ENCODE data around the gene FOXJ3.
"Not testable (repeated sequence)": the region's sequence is repeated elsewhere in the genome, so short reads cannot be mapped to it uniquely, and the experiment has no call there.

The FOXJ3 gene

DNA sequence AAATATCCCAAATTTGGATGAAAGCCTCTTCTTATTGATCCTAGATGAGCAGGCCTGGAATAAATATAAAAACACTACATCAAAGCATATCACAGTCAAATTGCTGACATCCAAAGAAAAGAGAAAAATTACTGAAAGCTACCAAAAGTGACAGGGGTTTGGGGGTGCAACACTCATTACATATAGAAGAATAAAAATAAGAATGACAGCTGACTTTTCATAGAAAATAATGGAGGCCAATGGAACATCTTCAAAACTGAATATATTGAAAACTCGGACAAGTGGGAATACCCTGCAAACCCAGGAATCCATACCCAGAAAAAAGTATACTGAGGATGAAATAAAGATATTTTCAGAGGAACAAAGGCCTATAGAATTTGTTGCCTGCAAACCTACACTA is 84.0 kb downstream of the FOXJ3 start:
- no peak for DNase-seq (ENCODE audit: low read depth)

DNA sequence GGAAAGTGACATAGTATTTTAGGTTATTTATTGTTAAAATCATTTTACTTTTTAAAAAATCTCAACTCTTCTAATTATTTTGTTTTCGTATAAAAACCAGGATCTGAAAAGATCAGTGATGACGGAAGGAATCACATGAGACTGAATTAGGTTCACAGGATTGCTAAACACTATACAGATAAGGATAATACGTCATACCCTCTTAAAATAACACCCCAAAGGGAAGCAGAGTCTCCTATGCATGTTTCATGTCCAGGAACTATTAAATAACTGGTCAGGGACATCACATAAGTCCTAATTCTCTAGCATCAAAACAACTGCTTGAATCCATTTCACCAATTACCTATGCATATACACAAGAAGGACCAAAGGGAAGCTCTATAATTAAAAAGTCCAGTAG is 84.9 kb downstream of the FOXJ3 start:
- no peak for DNase-seq (ENCODE audit: low read depth)

DNA sequence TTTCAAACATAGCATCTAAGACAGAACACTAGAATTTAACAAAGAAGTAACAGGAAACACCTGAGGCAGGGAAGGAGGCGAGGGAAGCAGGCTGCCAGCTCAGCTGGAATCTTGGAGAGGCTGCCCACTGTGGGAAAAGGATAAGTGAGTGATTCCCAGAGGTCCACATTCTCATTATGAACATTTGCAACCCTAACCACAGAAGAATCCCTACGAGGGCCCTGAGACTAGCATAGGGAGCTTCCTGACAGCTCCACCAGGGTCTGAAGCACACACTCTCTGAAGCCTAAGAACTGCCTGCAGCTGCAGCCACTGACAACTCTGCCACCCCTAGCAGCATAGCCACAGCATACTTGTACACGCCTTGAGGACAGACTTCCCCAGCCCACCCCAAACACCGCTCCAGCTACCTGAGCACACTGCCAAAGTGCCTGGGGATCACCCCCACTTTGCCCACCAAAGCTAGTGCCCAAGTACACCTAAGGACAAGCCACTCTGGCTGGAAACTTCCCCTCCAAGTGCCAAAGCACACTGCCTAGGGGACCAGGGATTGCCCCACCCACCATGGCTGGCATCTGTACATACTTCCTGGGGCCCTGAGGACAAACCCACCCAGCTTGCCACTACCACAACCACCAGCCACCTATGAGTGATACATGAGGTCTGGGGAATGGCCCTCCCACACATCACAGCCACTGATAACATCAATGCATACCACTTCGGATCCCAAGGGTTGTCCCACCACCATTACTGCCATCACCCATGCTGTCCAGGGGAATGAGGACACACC is 93.9 kb downstream of the FOXJ3 start:
- no peak for DNase-seq (ENCODE audit: low read depth)

DNA sequence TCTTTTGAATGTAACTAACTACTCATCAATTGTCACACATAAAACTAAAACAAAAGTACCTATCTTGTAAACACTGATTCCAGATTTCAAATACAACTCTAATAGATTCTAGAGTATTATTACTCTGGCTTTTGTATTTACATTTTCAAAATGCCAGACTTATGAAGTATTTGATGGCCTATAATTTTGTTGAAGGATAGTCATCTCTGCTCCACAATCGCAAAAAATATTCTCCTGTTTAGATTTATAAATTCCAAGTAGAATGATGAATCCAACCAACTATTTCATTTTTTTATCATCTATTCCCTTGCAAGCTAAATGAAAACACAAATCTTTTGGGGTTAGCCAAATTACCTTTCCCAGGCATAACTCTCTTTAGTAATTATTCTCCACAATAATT is 95.5 kb downstream of the FOXJ3 start:
- no peak for DNase-seq (ENCODE audit: low read depth)

DNA sequence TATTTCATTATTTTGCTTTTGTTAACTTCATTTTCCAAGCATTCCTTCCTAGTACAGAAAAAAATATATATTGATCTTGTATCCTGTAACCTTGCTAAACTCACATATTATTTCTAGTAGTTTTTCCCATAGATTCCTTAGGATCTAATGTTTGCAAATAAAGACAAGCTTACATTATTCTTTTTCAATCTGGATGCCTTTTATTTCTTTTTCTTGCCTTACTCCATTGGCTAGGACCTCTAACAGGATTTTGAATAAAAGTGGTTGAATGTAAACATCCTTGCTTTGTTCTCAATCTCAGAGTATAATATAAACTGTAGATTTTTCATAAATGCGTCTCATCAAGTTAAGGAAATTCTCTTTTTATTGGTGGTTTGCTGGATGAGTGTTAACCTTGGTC is 96.0 kb downstream of the FOXJ3 start:
- no peak for DNase-seq (ENCODE audit: low read depth)

DNA sequence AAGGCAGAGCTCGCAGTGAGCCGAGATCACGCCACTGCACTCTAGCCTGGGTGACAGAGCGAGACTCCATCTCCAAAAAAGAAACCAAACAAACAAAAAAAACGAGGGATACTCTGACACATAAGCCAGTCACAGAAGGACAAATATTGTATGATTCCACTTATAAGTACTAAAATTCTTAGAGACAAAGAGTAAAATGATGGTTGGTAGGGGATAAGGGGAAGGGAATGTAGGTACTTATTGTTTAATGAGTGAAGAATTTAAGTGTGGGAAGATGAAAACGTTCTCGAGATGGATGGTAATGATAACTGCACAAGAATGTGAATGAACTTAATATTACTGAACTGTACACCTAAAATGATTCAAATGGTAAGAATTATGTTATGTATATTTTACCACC is 103.8 kb downstream of the FOXJ3 start:
- no peak for DNase-seq (ENCODE audit: low read depth)

DNA sequence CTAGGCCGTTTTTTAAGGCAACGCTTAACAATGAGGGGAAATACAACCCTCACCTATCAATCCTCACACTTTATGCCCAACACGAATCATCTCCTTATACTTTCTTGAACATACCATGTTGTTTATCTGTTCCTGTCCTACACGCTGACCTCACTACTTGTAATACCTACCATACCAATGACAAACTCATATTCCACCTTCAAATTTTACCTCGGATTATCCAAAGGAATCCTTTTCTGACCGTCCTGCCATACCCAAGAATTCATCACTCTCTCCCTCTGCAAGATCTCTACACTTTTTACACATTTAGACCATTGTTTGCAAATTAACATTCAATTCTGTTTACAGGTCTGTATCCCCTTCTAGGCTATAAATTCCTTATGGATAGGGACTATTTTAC is 106.1 kb downstream of the FOXJ3 start:
- DNase-seq (ENCODE audit: low read depth): no peak

DNA sequence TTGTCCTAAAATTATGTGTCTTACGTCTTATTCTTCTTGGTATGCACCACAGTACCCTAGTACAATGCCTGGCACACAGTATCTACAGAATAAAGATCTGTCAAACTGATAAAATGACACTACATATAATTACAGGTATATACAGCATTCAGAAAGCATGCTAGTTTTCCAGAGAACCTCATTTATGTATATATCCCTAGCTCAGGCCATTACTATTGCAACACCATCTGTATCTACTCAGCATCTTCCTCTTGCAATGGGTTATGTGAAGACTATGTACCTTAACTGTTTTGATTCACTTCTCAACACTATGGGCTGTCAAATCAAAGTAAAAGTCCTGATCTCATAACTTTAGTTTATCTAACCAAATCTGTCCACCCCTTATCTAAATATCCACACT is 112.0 kb downstream of the FOXJ3 start:
- no peak for DNase-seq (ENCODE audit: low read depth)

DNA sequence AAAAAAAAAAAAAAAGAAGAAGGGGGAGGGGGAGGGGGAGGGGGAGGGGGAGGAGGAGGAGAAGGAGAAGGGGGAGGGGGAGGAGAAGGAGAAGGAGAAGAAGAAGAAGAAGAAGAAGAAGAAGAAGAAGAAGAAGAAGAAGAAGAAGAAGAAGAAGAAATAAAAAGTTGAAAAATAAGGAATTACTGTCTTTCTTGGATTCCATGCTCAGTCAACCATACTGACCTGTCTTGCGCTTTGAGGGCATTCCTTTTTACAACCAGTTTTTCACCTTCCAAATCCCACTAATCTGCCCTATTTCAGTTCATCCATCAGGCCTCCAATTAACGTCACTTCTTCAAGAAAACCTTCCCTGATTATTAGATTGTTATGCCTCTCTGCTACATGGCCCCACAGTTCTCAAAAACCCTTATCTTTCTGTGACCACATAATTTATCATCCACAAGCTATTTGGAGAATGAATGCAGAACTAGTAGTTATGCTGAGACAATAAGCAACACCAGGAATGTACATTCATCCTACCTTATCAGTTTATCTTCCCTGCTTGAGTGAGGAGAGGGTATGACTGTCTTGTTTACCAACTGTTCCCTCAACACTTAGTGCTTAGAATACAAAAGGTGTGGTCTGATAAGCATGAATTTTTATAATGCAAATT is 113.0 kb downstream of the FOXJ3 start:
- DNase-seq (ENCODE audit: low read depth): no peak

DNA sequence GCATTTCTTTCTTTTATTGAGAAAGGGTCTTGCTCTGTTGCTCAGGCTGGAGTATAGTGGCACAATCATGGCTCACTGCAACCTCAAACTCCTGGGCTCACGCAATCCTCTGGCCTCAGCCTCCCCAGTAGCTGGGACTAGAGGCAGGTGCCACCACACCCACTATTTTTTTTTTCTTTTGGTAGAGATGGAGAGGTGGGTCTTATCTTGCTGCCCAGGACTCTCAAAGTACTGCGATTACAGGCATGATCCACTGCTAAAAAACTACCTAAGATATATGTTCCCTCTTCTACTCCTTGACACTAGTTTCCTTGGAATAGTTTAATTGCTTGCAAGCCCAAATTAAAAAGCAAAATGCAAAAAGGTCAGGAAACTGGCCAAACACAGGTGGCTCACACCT is 113.6 kb downstream of the FOXJ3 start:
- DNase-seq (ENCODE audit: low read depth): no peak

DNA sequence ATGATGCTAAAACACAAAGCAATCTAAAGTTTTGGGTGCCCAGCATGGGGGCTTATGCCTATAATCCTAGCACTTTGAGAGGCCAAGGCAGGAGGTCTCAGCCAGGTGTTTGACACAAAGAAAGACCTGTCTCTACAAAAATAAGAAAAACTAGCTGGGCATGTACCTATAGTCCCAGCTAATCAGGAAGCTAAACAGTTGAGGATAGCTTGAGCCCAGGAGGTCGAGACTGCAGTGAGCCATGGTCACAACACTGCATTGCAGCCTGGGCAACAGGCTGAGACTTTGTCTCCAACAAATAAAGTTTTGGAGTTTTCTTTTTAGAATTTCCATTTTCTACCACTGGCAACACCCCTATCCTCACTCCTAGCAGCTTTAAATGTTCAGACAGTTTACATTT is 115.4 kb downstream of the FOXJ3 start:
- no peak for DNase-seq (ENCODE audit: low read depth)

DNA sequence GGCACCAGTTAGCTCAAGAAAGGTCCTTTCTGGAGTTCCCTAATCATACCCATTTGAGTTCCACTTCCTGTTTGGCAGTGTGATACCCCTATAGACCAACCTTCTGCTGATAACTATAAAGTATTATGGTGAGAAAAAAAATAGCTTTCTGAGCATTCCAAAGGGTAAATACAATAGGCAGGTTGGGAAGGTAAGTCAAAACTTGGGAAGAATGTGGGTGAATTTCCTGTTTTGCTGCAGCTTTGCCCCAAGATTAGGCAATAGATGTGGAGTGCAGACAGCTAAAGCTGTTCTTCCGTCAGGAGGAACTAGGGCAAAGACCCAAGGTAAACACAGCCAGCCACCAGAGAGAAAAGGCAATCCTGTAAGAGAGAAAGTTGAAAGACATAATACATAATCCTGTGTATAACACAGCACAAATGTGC is 120.6 kb downstream of the FOXJ3 start:
- no peak for DNase-seq (ENCODE audit: low read depth)

DNA sequence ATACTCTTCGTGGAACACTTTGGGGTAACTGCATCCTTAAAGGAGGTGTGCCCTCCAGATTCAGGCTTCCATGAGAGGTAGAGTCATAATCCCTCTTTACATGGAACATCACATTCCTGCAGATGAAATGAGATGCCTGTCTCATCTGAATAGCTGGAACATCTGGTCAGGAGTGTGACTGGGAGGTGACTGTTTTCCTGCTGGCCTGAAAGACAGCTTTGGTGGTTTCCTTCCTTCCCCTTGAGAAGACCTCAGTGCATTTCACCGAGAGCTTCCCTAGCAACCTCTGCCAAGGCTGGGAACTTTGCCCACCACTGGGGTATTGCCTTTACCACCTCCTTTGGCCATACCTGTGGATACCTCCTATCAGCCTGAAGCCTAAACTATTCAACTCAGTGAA is 123.8 kb downstream of the FOXJ3 start:
- no peak for DNase-seq (ENCODE audit: low read depth)

DNA sequence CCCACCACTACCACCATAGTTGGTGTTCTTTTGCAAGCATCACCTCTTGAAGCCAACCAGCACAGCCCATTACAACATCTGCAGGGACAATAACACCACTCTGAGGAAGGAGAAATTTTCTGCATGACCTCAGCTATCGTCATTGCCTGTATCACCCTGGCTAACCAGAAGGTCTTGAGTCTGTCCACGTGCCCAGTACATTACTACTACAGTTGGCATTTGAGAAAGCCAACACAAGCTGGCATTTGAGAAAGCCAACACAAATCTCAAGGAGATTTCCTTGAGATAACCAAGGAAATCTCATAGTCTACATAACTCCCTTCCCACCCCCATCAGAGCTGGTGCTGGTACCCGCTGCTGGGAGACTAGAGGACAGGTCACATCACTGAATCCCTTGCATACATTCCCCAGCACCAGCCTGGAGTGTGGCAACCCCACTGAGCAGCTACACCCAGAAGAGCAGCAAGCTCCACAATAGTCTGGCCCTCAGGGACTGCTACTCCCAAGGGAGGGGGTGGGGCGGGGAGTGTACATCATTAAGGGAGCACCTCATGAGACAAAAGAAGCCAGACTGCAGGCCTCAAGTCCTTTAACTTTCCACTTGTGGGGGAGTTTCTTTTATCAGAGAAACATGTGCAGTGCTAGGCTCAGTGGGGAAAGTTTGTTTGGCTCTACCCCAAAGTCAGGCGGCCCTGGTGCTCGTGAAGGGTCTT is 124.5 kb downstream of the FOXJ3 start:
- DNase-seq (ENCODE audit: low read depth): no peak

DNA sequence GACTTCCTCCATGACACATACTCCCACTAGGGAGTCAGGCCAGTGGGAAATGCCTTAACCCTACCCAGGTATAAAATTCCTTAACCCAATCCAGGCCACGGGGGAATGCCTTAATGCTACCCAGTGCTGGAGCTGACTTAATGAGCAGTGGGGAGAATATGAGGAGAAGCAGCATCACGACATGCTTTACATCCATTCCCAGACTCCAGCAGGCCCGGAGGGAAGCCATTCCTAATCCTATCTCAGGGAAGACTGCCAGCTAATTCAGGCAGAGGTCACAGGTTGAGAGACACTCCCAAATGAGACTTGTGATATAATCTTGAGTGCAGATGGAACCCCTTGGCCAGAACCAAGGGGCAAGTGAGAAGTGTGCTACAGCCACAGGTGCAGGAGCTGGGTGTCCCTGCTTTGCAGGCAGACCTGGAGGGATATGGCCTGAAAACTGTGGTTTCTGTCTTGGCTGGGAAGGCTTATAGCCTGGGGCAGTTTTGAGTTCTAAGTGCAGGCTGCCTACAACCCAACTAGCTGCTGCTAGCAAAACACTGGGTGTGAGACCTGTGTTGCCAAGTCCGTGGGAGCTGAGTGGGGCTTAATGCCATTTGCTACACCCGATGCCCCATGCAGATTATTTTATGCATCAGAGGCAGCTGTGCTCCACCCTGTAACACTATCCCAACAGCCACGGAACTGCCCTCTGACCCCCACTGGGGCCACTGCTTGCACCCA is 125.3 kb downstream of the FOXJ3 start:
- no peak for DNase-seq (ENCODE audit: low read depth)

DNA sequence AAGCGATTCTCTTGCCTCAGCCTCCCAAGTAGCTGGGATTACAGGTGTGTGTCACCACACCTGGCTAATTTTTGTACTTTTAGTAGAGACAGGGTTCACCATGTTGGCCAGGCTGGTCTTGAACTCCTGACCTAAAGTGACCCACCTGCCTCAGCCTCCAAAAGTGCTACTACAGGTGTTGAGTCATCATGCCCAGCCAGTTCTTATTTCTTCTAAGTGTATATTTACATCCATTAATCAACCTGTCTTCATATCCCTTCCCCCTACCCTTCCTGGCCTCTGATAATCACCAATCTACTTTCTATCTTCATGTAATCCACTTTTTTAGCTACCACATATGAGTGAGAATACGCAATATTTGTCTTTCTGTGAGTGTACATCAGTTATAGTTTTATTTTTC is 128.1 kb downstream of the FOXJ3 start:
- not testable (repeated sequence) for DNase-seq (ENCODE audit: low read depth)

DNA sequence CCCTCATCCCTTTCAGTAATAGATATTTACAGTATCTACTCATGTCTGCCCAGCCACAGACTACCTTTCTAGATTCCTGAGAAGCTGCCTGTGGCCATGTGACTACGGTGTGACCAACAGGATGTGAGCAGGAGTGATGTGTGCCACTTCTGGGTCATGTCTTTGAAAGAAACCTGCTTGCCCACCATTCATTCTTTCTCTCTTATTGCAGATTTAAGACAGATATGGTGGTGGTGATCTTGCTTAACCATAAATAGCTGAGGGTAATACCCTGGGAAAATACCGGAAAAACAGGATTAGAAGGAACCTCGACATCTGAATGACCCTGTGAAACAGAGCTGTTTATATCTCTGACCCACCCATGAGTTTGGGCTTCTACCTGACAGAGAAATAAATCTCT is 128.9 kb downstream of the FOXJ3 start:
- no peak for DNase-seq (ENCODE audit: low read depth)

DNA sequence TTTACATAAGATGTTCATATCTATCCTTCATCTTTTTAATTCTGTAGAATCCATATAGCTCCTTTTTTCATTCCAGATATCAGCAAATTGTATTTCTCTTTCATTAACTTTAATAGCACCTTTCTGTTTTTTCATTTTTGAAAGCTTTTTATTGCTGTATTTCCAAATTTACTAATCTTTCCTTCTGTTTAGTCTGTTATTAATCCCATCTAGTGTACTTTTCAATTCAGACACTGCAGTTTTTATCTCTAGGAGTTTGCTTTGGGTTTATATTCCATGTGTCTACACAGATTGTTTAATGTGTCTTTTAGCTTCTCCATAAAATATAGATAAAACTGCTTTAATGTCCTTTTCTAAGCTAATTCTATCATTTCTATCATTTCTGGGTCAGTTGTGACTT is 133.0 kb downstream of the FOXJ3 start:
- DNase-seq (ENCODE audit: low read depth): no peak

DNA sequence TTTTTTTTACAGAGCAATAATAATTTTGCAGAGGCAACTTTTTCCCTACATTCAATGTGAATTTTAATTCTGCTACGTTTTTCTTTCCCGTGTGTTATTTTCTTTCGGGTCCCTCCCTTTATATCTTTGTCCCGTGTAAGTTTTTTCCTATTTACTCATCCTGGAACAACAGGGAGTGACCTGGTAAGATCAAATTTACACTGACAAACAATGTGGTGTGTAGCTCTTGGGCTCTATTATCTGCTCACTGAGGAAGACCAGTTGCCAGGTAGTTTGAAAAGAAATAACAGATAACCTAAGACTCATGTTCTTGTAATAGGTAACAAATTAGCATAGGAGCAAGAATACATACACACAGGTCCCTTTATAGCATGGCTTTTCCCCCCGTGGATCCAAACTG is 136.8 kb downstream of the FOXJ3 start:
- no peak for DNase-seq (ENCODE audit: low read depth)

DNA sequence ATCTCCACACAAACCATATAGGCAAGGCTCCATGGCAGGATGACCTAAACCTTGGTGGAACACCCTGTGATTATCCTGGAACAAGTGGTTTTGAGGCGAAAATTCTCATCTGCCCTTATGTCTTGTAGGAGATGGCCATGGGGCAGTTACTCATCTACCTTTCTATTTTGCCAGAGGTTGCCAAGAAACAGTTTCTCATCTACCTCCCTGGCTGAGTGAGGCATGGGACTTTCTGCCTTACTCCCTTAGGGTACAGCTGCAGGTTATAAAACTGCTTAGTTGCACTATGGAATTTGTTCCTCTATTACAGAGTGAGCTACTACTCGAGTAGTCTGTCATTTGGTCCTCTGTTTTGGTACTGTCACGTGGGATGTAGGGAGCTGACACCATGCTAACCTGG is 139.2 kb downstream of the FOXJ3 start:
- DNase-seq (ENCODE audit: low read depth): no peak

DNA sequence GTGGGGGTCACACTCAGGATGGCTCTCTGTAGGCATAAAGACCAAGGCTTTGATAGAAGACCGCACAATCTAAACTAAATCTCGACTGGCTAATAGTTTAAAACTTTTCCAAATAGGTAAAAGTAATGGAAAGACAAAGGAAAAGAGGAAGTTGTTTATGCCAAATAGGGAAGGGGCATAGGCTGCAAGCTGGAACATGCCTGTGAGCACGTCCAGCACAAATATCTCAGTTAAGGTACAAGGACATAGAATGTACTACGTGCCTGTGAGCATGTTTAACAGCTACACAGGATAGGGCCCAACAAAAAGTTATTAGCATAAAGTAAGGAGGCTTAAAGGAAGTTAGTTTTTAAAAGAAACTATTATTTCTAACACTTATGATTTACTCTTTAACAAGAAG is 142.9 kb downstream of the FOXJ3 start:
- DNase-seq (ENCODE audit: low read depth): no peak

DNA sequence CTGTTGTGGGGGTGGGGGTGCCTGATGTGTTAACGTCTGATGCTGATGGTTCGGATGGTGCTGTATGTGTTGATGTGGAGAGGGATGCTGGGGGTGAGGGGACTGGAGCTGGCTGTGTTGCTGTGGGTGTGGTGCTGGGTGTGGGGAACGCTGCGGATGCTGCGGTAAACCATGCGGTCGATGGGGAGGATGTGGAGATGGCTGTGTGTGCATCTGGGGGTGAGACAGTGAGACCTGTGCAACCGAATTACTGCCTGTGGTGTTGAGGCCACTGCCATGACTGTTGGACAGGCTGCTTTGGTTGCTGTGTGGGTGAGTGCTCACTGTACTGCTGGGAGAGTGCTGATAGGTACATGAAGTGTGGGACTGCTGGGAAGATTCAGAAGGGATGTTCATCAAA is 143.7 kb downstream of the FOXJ3 start:
- no peak for DNase-seq (ENCODE audit: low read depth)

All from stimulated activated CD8-positive, alpha-beta memory T cell treated with anti-CD3 and anti-CD28 coated beads, Interleukin-4, amount 100 ng/mL, for 24 hours (primary cell).